GM12878 (cell line): ENCODE data around the gene RAD9A. TPM values are rescaled to one million over a fixed set of nuclear protein-coding genes. Genes with fewer than 3 reads are reported as not detected.

ENCODE experiments used
- ATAC-seq: fragments of 200-7000 bp; cut with Tn5 transposase; 3 replicates; pipeline ENCODE4 v1.9.1; 2020; ENCODE audit warnings: mild to moderate bottlenecking, moderate library complexity
- BruUV-seq: library from RNA; stranded (reverse); fragments of 400-500 nt; replicated peaks from 2 replicates; lab custom pipeline; 2021; lab: Mats Ljungman, UMichigan
- CTCF ChIA-PET: fragments of 300-600 bp; sonication (Branson Sonifier 250); formaldehyde crosslinking; extraction: SDS; loops from one replicate; lab custom pipeline; 2021; ENCODE audit warnings: inconsistent platforms; lab: Yijun Ruan, JAX
- POLR2A ChIA-PET: fragments of 350-600 bp; formaldehyde crosslinking; extraction: SDS; loops from one replicate; lab custom pipeline; 2021; ENCODE audit warnings: inconsistent platforms; lab: Charles Lee
- RAD21 ChIA-PET: fragments of 300-600 bp; sonication (Branson Sonifier 250); formaldehyde crosslinking; loops from one replicate; lab custom pipeline; 2023; ENCODE audit warnings: antibody characterized with exemption; ENCODE audit not compliant: unreplicated experiment; lab: Charles Lee
- SMC1A ChIA-PET: fragments of 300-600 bp; sonication (Branson Sonifier 250); formaldehyde crosslinking; loops from one replicate; lab custom pipeline; 2023; ENCODE audit not compliant: unreplicated experiment, uncharacterized antibody; lab: Charles Lee
- DNase-seq: peaks from one replicate; pipeline ENCODE4 v3.0.0-alpha.2; 2011; ENCODE audit warnings: low read depth, low spot score
- FAIRE-seq: peaks from 3 replicates; lab custom pipeline; 2011; peaks lifted over from hg19 to GRCh38; lab: Jason Lieb, UNC
- H2AFZ ChIP-seq: 2 replicates; pipeline ENCODE4 v1.6.0; 2011; ENCODE audit warnings: low read depth, low read length, control low read depth; ENCODE audit not compliant: control insufficient read depth
- H3K27ac ChIP-seq: 2 replicates; pipeline ENCODE4 v1.5.1; 2011; ENCODE audit warnings: control low read depth; ENCODE audit not compliant: control insufficient read depth, insufficient read depth
- H3K27me3 ChIP-seq, 2 experiments: replicated peaks in 1 of 2; 2 replicates each; pipeline versions ENCODE4 v1.6.0 to v1.6.1; 2011; ENCODE audit warnings: low read length in 1 of 2; ENCODE audit not compliant: control insufficient read depth in 2 of 2, insufficient read depth in 2 of 2
- H3K36me3 ChIP-seq, 2 experiments: 2 replicates each; pipeline ENCODE4 v1.5.1; 2011; ENCODE audit warnings: low read length in 1 of 2; ENCODE audit not compliant: control insufficient read depth in 2 of 2, insufficient read depth in 2 of 2
- H3K4me1 ChIP-seq: 2 replicates; pipeline ENCODE4 v1.6.1; 2011; ENCODE audit warnings: mild to moderate bottlenecking, low read length, moderate library complexity, mixed read lengths; ENCODE audit not compliant: control insufficient read depth, insufficient read depth
- H3K4me2 ChIP-seq: 2 replicates; pipeline ENCODE4 v1.6.0; 2011; ENCODE audit warnings: control low read depth; ENCODE audit not compliant: control insufficient read depth, insufficient read depth
- H3K4me3 ChIP-seq: fragments of 200-600 bp; sonication (generic); 2 replicates; pipeline ENCODE4 v1.5.1; 2016
- H3K79me2 ChIP-seq: 2 replicates; pipeline ENCODE4 v1.6.0; 2011; ENCODE audit warnings: low read length; ENCODE audit not compliant: control insufficient read depth, insufficient read depth
- H3K9ac ChIP-seq: 2 replicates; pipeline ENCODE4 v1.8.0; 2011; ENCODE audit warnings: low read length, control low read depth, mixed read lengths; ENCODE audit not compliant: control insufficient read depth, insufficient read depth
- H3K9me3 ChIP-seq: replicated peaks from 3 replicates; pipeline ENCODE4 v1.5.1; 2011; ENCODE audit warnings: mild to moderate bottlenecking, low read length; ENCODE audit not compliant: control insufficient read depth, insufficient read depth
- H4K20me1 ChIP-seq: 2 replicates; pipeline ENCODE4 v1.6.0; 2011; ENCODE audit not compliant: control insufficient read depth, insufficient read depth
- ASH2L ChIP-seq: fragments of 300-600, 200-600 bp; sonication (generic); IDR thresholded peaks from 2 replicates; pipeline ENCODE4 v1.6.1; 2017; ENCODE audit warnings: low read depth, mild to moderate bottlenecking, borderline replicate concordance
- ATF7 ChIP-seq: fragments of 450-650 bp; IDR thresholded peaks from 2 replicates; pipeline ENCODE4 v1.6.1; 2016; ENCODE audit warnings: low read depth, mild to moderate bottlenecking
- BACH1 ChIP-seq: fragments of 450-650 bp; IDR thresholded peaks from 2 replicates; pipeline ENCODE4 v1.6.1; 2017; ENCODE audit warnings: mild to moderate bottlenecking, borderline replicate concordance
- CBX3 ChIP-seq: fragments of 200-600 bp; sonication (generic); IDR thresholded peaks from 2 replicates; pipeline ENCODE4 v1.6.1; 2016; ENCODE audit warnings: low read depth, borderline replicate concordance
- CBX5 ChIP-seq: sonication (generic); IDR thresholded peaks from 2 replicates; pipeline ENCODE4 v1.6.1; 2016; ENCODE audit warnings: low read depth, moderate library complexity, mild to moderate bottlenecking, inconsistent platforms
- DPF2 ChIP-seq: fragments of 450-650 bp; IDR thresholded peaks from 2 replicates; pipeline ENCODE4 v1.6.1; 2017; ENCODE audit warnings: mild to moderate bottlenecking
- EED ChIP-seq: sonication (generic); IDR thresholded peaks from 2 replicates; pipeline ENCODE4 v1.6.1; 2016; ENCODE audit warnings: antibody characterized with exemption, low read depth
- HSF1 ChIP-seq: fragments of 150-350 bp; IDR thresholded peaks from 2 replicates; pipeline ENCODE4 v1.6.1; 2014; ENCODE audit warnings: mild to moderate bottlenecking, low read depth, low read length
- NFYB ChIP-seq: IDR thresholded peaks from 2 replicates; pipeline ENCODE4 v1.6.1; 2011; ENCODE audit warnings: low read depth, mild to moderate bottlenecking, low read length, improper control_type of control experiment, moderate library complexity; ENCODE audit not compliant: insufficient read depth
- PAX5 ChIP-seq: IDR thresholded peaks from 2 replicates; pipeline ENCODE4 v1.6.1; 2011; ENCODE audit warnings: low read depth, low read length, borderline replicate concordance
- PKNOX1 ChIP-seq: fragments of 450-650 bp; IDR thresholded peaks from 2 replicates; pipeline ENCODE4 v1.6.1; 2016; ENCODE audit warnings: mild to moderate bottlenecking
- PML ChIP-seq: IDR thresholded peaks from 2 replicates; pipeline ENCODE4 v1.6.1; 2012; ENCODE audit warnings: low read length, inconsistent platforms
- POLR2AphosphoS5 ChIP-seq: IDR thresholded peaks from 2 replicates; pipeline ENCODE4 v1.6.1; 2011; ENCODE audit warnings: mild to moderate bottlenecking, low read length, inconsistent platforms
- SMAD5 ChIP-seq: IDR thresholded peaks from 2 replicates; pipeline ENCODE4 v1.6.1; 2016; ENCODE audit warnings: antibody characterized with exemption, low read depth
- SREBF1 ChIP-seq: IDR thresholded peaks from 2 replicates; pipeline ENCODE4 v1.6.1; 2012; ENCODE audit warnings: mild to moderate bottlenecking, low read length
- STAT1 ChIP-seq: fragments of 450-650 bp; conservative IDR thresholded peaks from 2 replicates; pipeline ENCODE4 v1.6.1; 2014; ENCODE audit warnings: antibody characterized with exemption, mild to moderate bottlenecking
- TAF1 ChIP-seq: IDR thresholded peaks from 2 replicates; pipeline ENCODE4 v1.6.1; 2011; ENCODE audit warnings: mild to moderate bottlenecking, low read depth, low read length, borderline replicate concordance
- ZNF207 ChIP-seq: fragments of 450-650 bp; IDR thresholded peaks from 2 replicates; pipeline ENCODE4 v1.6.1; 2014; ENCODE audit warnings: antibody characterized with exemption, mild to moderate bottlenecking, borderline replicate concordance
- ZNF622 ChIP-seq: fragments of 450-650 bp; IDR thresholded peaks from 2 replicates; pipeline ENCODE4 v1.6.1; 2017; ENCODE audit warnings: mild to moderate bottlenecking, inconsistent platforms
- ZSCAN29 ChIP-seq: fragments of 450-650 bp; IDR thresholded peaks from 2 replicates; pipeline ENCODE4 v1.6.1; 2017; ENCODE audit warnings: mild to moderate bottlenecking, moderate library complexity
- WGBS: methylation state at CpG from one replicate; pipeline ENCODE4 v1.1.6; 2016; ENCODE audit warnings: low lambda C conversion rate; ENCODE audit not compliant: insufficient replicate concordance, insufficient coverage; ENCODE audit errors: missing lambda C conversion rate; 5-methylcytosine and 5-hydroxymethylcytosine counted together
- in situ Hi-C: fragments of 300-500 bp; cut with MboI; formaldehyde crosslinking; loops from 9 replicates; pipeline ENCODE4 v1.14.3; 2018; ENCODE audit warnings: mixed read lengths
- intact Hi-C: fragments of 100-400 bp; cut with micrococcal nuclease; formaldehyde crosslinking; loops from one replicate; pipeline ENCODE4 v1.14.2; 2022; ENCODE audit not compliant: unreplicated experiment
- polyA plus RNA-seq, 11 experiments: library from polyadenylated mRNA; depleted of rRNA in 4 of 11; unstranded in 6 of 11; stranded (reverse) in 5 of 11; fragments of >200 nt; fragmentation: Nextera tagmentation in 4 of 11; fragmentation: Illumina TruSeq in 1 of 11; extraction: Ambion mirVana in 4 of 11; extraction: Trizol in 1 of 11; gene quantifications; 1 replicate in 1 of 11; 2 replicates in 10 of 11; pipeline versions ENCODE4 v1.2.1 to v1.2.3, GENCODE V29; 2011 to 2016; ENCODE audit warnings: inconsistent platforms in 2 of 11, missing spikeins in 2 of 11, low read depth in 1 of 11
- total RNA-seq, 4 experiments: library from RNA; depleted of rRNA in 3 of 4; stranded (reverse); fragments of >200 nt in 3 of 4; fragmentation: Illumina TruSeq in 1 of 4; extraction: Trizol in 1 of 4; gene quantifications; 2 replicates each; pipeline versions ENCODE4 v1.2.1 to v1.2.3, GENCODE V29; 2013 to 2021

The RAD9A gene
- total and polyA plus RNA-seq, 10 of the 15 experiments (the other 5 are each of a cell fraction or from before 2014, with no cell fraction given) = 1.1 to 36.2 (median 19.8) TPM

DNA sequence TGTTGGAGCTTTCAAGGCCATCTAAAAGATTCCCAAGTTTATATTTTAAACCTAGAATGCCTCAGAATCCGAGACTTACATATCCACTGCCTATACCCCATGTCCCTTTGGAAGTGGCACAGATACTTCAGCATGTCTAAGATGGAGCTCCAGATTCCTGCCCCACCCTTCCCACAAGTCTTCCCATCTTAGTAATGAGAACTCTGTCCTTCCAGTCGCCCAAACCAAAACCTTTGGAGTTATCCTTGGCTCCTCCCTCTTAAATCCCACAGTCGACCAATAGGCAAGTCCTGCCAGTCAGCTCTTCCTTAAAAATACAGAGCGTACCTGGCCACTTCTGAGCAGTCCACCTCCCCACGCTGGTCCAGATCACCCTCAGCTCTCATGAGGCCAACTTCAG is 42.8 kb upstream of the RAD9A start:
- no peak for TF ChIP-seq EED
- no peak for TF ChIP-seq STAT1
- no peak for TF ChIP-seq ATF7
- no peak for TF ChIP-seq ASH2L
- no peak for TF ChIP-seq PML
- no peak for TF ChIP-seq ZNF207
- no peak for TF ChIP-seq PKNOX1
- no peak for TF ChIP-seq PAX5
- TF ChIP-seq SREBF1 = no peak
- no peak for TF ChIP-seq SMAD5
- no peak for TF ChIP-seq NFYB
- TF ChIP-seq TAF1 = no peak
- TF ChIP-seq DPF2 = no peak
- TF ChIP-seq CBX5 = no peak
- TF ChIP-seq POLR2AphosphoS5 = no peak
- TF ChIP-seq CBX3 = no peak
- TF ChIP-seq BACH1 = no peak
- no peak for TF ChIP-seq ZNF622
- TF ChIP-seq ZSCAN29 = no peak
- no peak for TF ChIP-seq HSF1
- ATAC-seq (no peak), FAIRE-seq (no peak), DNase-seq (no peak)
- intact Hi-C loops (no loop called here), in situ Hi-C loops (no loop called here)
- Histone ChIP-seq H3K27me3 (no peaks in the 10 kb centered on the region), H3K9ac (no peak overlapping the region), H3K4me3 (no peak overlapping the region), H3K36me3 (no peaks in the 10 kb centered on the region), H3K27ac (no peak overlapping the region), H3K79me2 (peaks cover 19% of the 10 kb centered on the region), H2AFZ (no peak overlapping the region), H3K4me2 (no peak overlapping the region; the same call in 1 of the 2 replicates), H3K4me1 (peaks cover 54% of the 10 kb centered on the region), H4K20me1 (no peaks in the 10 kb centered on the region), H3K9me3 (no peaks in the 10 kb centered on the region)
- ChIA-PET SMC1A (interaction anchor here (0.7 to 15.8 kb wide), 3 partner anchors 11 to 32 kb away, joined by 3 to 646 read pairs (median 4); partner anchors contain the start of gene CLCF1), POLR2A (interaction anchor here (1.2 to 11.4 kb wide), 4 partner anchors 30 to 77 kb away, joined by 3 to 183 read pairs (median 4); no protein-coding TSS in a partner anchor), CTCF (interaction anchor here (0.6 to 26.2 kb wide), 7 partner anchors 14 to 318 kb away, joined by 3 to 1301 read pairs (median 3); partner anchors contain the start of genes CLCF1 and RAD9A), RAD21 (interaction anchor here (1.0 to 10.1 kb wide), 4 partner anchors 22 to 119 kb away, joined by 3 to 525 read pairs (median 98); partner anchors contain the start of gene CLCF1)
- WGBS = 80% methylated on average over 5 of the region's 5 CpGs
- no TSS peak for BruUV-seq
